Diencephalon (tissue), 1 donor: ENCODE measurements around the gene FASTK. TPM values are rescaled to one million over a fixed set of nuclear protein-coding genes. Genes with fewer than 3 reads are reported as not detected.

Experiments used
- total RNA-seq: library from RNA; depleted of rRNA; stranded (reverse); fragments of >200 nt; gene quantifications from one replicate; pipeline ENCODE4 v1.2.3, GENCODE V29; 2014

Gene FASTK
- total RNA-seq, result 35.5 TPM

GRCh38 chr7:151080522-151081169 lies at the start of gene FASTK:
TSS of gene FASTK (minus strand) at chr7:151080809. CDS start at chr7:151080766, 43 bp downstream.

GRCh38 chr7:151085691-151086620 lies 5.3 kb upstream of the FASTK start, which contains the start of gene AGAP3:
TSS of gene AGAP3 (plus strand) at chr7:151086475. CDS start at chr7:151086742, 267 bp downstream.

GRCh38 chr7:151083071-151083823 lies 2.6 kb upstream of the FASTK start, which contains the start of gene TMUB1:
TSS of gene TMUB1 (minus strand) at chr7:151083493. CDS start at chr7:151082563, 930 bp downstream.

GRCh38 chr7:151059367-151060112 lies 21.1 kb downstream of the FASTK start, which contains the start of gene SLC4A2:
TSS of gene SLC4A2 (plus strand) at chr7:151059589. CDS start at chr7:151061988, 2,399 bp downstream.

GRCh38 chr7:151057506-151057988 lies 23.1 kb downstream of the FASTK start, which contains the start of gene CDK5:
TSS of gene CDK5 (minus strand) at chr7:151057897. CDS start at chr7:151057848, 49 bp downstream.

GRCh38 chr7:151047976-151048815 lies 32.4 kb downstream of the FASTK start, which contains the start of gene ASIC3:
TSS of gene ASIC3 (plus strand) at chr7:151048531. CDS start at chr7:151048886, 355 bp downstream.

GRCh38 chr7:151028131-151028947 lies 52.3 kb downstream of the FASTK start, which contains the start of gene ABCB8:
TSS of gene ABCB8 (plus strand) at chr7:151028450. CDS start at chr7:151028516, 66 bp downstream.

Other genes starting within 250 kb of the FASTK start
- not detected for gene AOC1, start 228.3 kb downstream of the FASTK start, total RNA-seq
- 17.8 TPM for gene KCNH2, start 102.5 kb downstream of the FASTK start, total RNA-seq
- 2.5 TPM for gene NOS3, start 89.8 kb downstream of the FASTK start, total RNA-seq
- 3.9 TPM for gene ATG9B, start 56.3 kb downstream of the FASTK start, total RNA-seq
- gene ABCB8, start 52.4 kb downstream of the FASTK start, total RNA-seq, result 38.8 TPM
- gene ASIC3, start 32.3 kb downstream of the FASTK start, total RNA-seq, result 1.4 TPM
- gene CDK5, start 22.9 kb downstream of the FASTK start, total RNA-seq, result 55.4 TPM
- 15.9 TPM for gene SLC4A2, start 21.2 kb downstream of the FASTK start, total RNA-seq
- gene TMUB1, start 2.7 kb upstream of the FASTK start, total RNA-seq, result 12.0 TPM
- 68.5 TPM for gene AGAP3, start 5.7 kb upstream of the FASTK start, total RNA-seq
- 1.6 TPM for gene GBX1, start 86.9 kb upstream of the FASTK start, total RNA-seq
- not detected for gene ASB10, start 106.4 kb upstream of the FASTK start, total RNA-seq
- gene H2BK1, start 129.7 kb upstream of the FASTK start, total RNA-seq, result not detected
- 26.1 TPM for gene ABCF2, start 146.4 kb upstream of the FASTK start, total RNA-seq
- 20.8 TPM for gene CHPF2, start 151.7 kb upstream of the FASTK start, total RNA-seq
- gene SMARCD3, start 167.9 kb upstream of the FASTK start, total RNA-seq, result 213 TPM